Mesendoderm (in vitro differentiated cells): ENCODE results near the gene BRD7.
A peak's percentile ranks its signal among the peaks of the same experiment; 100 is the strongest.

ENCODE experiments used
- DNase-seq: peaks from one replicate; pipeline ENCODE4 v3.0.0; 2013
- H2AK5ac ChIP-seq: 2 replicates; pipeline ENCODE4 v1.6.1; 2013; ENCODE audit warnings: low read length, inconsistent platforms
- H2BK120ac ChIP-seq: 2 replicates; pipeline ENCODE4 v1.6.1; 2013; ENCODE audit warnings: low read depth, mild to moderate bottlenecking, low read length, moderate library complexity, mixed read lengths
- H2BK15ac ChIP-seq: replicated peaks from 2 replicates; pipeline ENCODE4 v1.6.1; 2013; ENCODE audit warnings: low read depth, mild to moderate bottlenecking, moderate library complexity
- H2BK5ac ChIP-seq: 2 replicates; pipeline ENCODE4 v1.6.1; 2013; ENCODE audit warnings: low read length, inconsistent platforms
- H3K18ac ChIP-seq: 2 replicates; pipeline ENCODE4 v1.6.1; 2013; ENCODE audit warnings: mild to moderate bottlenecking, low read length, mixed read lengths
- H3K23ac ChIP-seq: one replicate; pipeline ENCODE4 v1.6.1; 2013; ENCODE audit warnings: low read length
- H3K27ac ChIP-seq: 2 replicates; pipeline ENCODE4 v1.5.1; 2013; ENCODE audit warnings: low read depth, mild to moderate bottlenecking, inconsistent platforms, low read length, moderate library complexity
- H3K27me3 ChIP-seq: 2 replicates; pipeline ENCODE4 v1.6.1; 2013; ENCODE audit warnings: low read length, control low read depth, mild to moderate bottlenecking, inconsistent platforms; ENCODE audit not compliant: insufficient read depth, poor library complexity
- H3K36me3 ChIP-seq: 2 replicates; pipeline ENCODE4 v1.6.1; 2013; ENCODE audit warnings: low read length, inconsistent platforms; ENCODE audit not compliant: control insufficient read depth, insufficient read depth
- H3K4ac ChIP-seq: one replicate; pipeline ENCODE4 v1.6.1; 2013; ENCODE audit warnings: low read depth, mild to moderate bottlenecking, low read length, moderate library complexity
- H3K4me1 ChIP-seq: 2 replicates; pipeline ENCODE4 v1.6.1; 2013; ENCODE audit warnings: low read depth, low read length, inconsistent platforms; ENCODE audit not compliant: control insufficient read depth
- H3K4me2 ChIP-seq: 2 replicates; pipeline ENCODE4 v1.6.1; 2013; ENCODE audit warnings: low read length
- H3K4me3 ChIP-seq: 2 replicates; pipeline ENCODE4 v1.5.1; 2013; ENCODE audit warnings: mild to moderate bottlenecking, low read length
- H3K56ac ChIP-seq: one replicate; pipeline ENCODE4 v1.6.1; 2013; ENCODE audit warnings: low read length
- H3K79me1 ChIP-seq: 2 replicates; pipeline ENCODE4 v1.6.1; 2013; ENCODE audit warnings: low read length, inconsistent platforms
- H3K79me2 ChIP-seq: 2 replicates; pipeline ENCODE4 v1.6.1; 2013; ENCODE audit warnings: mild to moderate bottlenecking, low read length; ENCODE audit not compliant: control insufficient read depth, insufficient read depth
- H3K9ac ChIP-seq: 2 replicates; pipeline ENCODE4 v1.6.1; 2013; ENCODE audit warnings: low read length, inconsistent platforms
- H4K5ac ChIP-seq: one replicate; pipeline ENCODE4 v1.6.1; 2013; ENCODE audit warnings: low read length
- H4K8ac ChIP-seq: one replicate; pipeline ENCODE4 v1.6.1; 2013; ENCODE audit warnings: low read depth, mild to moderate bottlenecking, control low read depth, low read length, moderate library complexity
- WGBS: extraction: QIAGEN DNeasy Blood & Tissue Kit; methylation state at CpG from one replicate; pipeline ENCODE4 v1.1.7; 2013; ENCODE audit warnings: low lambda C conversion rate, missing lambda C conversion rate; ENCODE audit not compliant: insufficient coverage; ENCODE audit errors: extremely low coverage; 5-methylcytosine and 5-hydroxymethylcytosine counted together

The BRD7 gene

GRCh38 chr16:50373345-50373701, 4.5 kb upstream of the BRD7 start:
- H3K4me3 ChIP-seq = no peak overlapping the region
- peak overlapping the region; percentile 78 for H2AK5ac ChIP-seq
- H3K27ac ChIP-seq = no peak overlapping the region
- WGBS = no CpG with 5 or more reads among the region's 4 CpGs
- H3K23ac ChIP-seq = peak overlapping the region; percentile 12
- no peak overlapping the region for H3K4ac ChIP-seq
- no peak overlapping the region for H4K5ac ChIP-seq
- no peaks in the 10 kb centered on the region for H3K79me1 ChIP-seq
- H3K9ac ChIP-seq = no peak overlapping the region
- DNase-seq = no peak
- H4K8ac ChIP-seq = no peak overlapping the region
- H3K27me3 ChIP-seq = no peaks in the 10 kb centered on the region
- H2BK120ac ChIP-seq = no peak overlapping the region
- H3K4me1 ChIP-seq = peaks cover 1% of the 10 kb centered on the region
- H2BK15ac ChIP-seq = no peak overlapping the region
- H2BK5ac ChIP-seq = no peak overlapping the region
- no peak overlapping the region for H3K4me2 ChIP-seq
- H3K18ac ChIP-seq = no peak overlapping the region
- no peak overlapping the region for H3K56ac ChIP-seq
- H3K36me3 ChIP-seq = no peaks in the 10 kb centered on the region
- H3K79me2 ChIP-seq = peaks cover under 1% of the 10 kb centered on the region

- no peak overlapping the region for H2BK15ac ChIP-seq
- no CpG with 5 or more reads among the region's 10 CpGs for WGBS
- DNase-seq = no peak
- H2AK5ac ChIP-seq = no peak overlapping the region
- no peak overlapping the region for H3K18ac ChIP-seq
- H3K4me1 ChIP-seq = peaks cover 2% of the 10 kb centered on the region
- no peak overlapping the region for H3K23ac ChIP-seq
- no peaks in the 10 kb centered on the region for H3K27me3 ChIP-seq
- H3K9ac ChIP-seq = no peak overlapping the region
- peaks cover 1% of the 10 kb centered on the region for H3K79me1 ChIP-seq
- H3K4me2 ChIP-seq = no peak overlapping the region
- H4K5ac ChIP-seq = no peak overlapping the region
- H3K79me2 ChIP-seq = peaks cover 5% of the 10 kb centered on the region
- H3K27ac ChIP-seq = no peak overlapping the region
- H2BK5ac ChIP-seq = no peak overlapping the region
- no peaks in the 10 kb centered on the region for H3K36me3 ChIP-seq
- no peak overlapping the region for H3K4ac ChIP-seq
- H4K8ac ChIP-seq = no peak overlapping the region
- no peak overlapping the region for H3K4me3 ChIP-seq
- H2BK120ac ChIP-seq = no peak overlapping the region
- H3K56ac ChIP-seq = no peak overlapping the region
Measured at GRCh38 chr16:50372611-50373344, 4.0 kb upstream of the BRD7 start.

- H3K79me1 ChIP-seq = peaks cover 3% of the 10 kb centered on the region
- H3K9ac ChIP-seq = no peak overlapping the region
- H3K4me1 ChIP-seq = peaks cover 4% of the 10 kb centered on the region
- no peak overlapping the region for H3K4me2 ChIP-seq
- H3K27ac ChIP-seq = no peak overlapping the region
- no peaks in the 10 kb centered on the region for H3K36me3 ChIP-seq
- H3K18ac ChIP-seq = no peak overlapping the region
- H3K79me2 ChIP-seq = peaks cover 11% of the 10 kb centered on the region
- DNase-seq = peak; percentile 47
- no peak overlapping the region for H2BK15ac ChIP-seq
- no peak overlapping the region for H2BK5ac ChIP-seq
- H3K4ac ChIP-seq = no peak overlapping the region
- no peak overlapping the region for H2BK120ac ChIP-seq
- H3K56ac ChIP-seq = peak overlapping the region; percentile 2
- no peak overlapping the region for H3K4me3 ChIP-seq
- no peak overlapping the region for H2AK5ac ChIP-seq
- H3K23ac ChIP-seq = no peak overlapping the region
- H4K8ac ChIP-seq = no peak overlapping the region
- no CpG with 5 or more reads among the region's 7 CpGs for WGBS
- H3K27me3 ChIP-seq = no peaks in the 10 kb centered on the region
- H4K5ac ChIP-seq = no peak overlapping the region
Measured at GRCh38 chr16:50371936-50372595, 3.3 kb upstream of the BRD7 start.

GRCh38 chr16:50371036-50371716, 2.4 kb upstream of the BRD7 start:
- H4K5ac ChIP-seq = no peak overlapping the region
- H3K23ac ChIP-seq = no peak overlapping the region
- WGBS = no CpG with 5 or more reads among the region's 4 CpGs
- H3K79me1 ChIP-seq = peaks cover 3% of the 10 kb centered on the region
- no peak overlapping the region for H3K56ac ChIP-seq
- no peak overlapping the region for H4K8ac ChIP-seq
- no peak overlapping the region for H3K4me3 ChIP-seq
- no peak overlapping the region for H3K4ac ChIP-seq
- H3K27ac ChIP-seq = no peak overlapping the region
- H3K9ac ChIP-seq = no peak overlapping the region
- no peak for DNase-seq
- H3K18ac ChIP-seq = no peak overlapping the region
- no peak overlapping the region for H2BK5ac ChIP-seq
- no peak overlapping the region for H2AK5ac ChIP-seq
- H3K27me3 ChIP-seq = no peaks in the 10 kb centered on the region
- no peaks in the 10 kb centered on the region for H3K36me3 ChIP-seq
- H2BK120ac ChIP-seq = no peak overlapping the region
- H3K79me2 ChIP-seq = peaks cover 11% of the 10 kb centered on the region
- no peak overlapping the region for H2BK15ac ChIP-seq
- no peak overlapping the region for H3K4me2 ChIP-seq
- H3K4me1 ChIP-seq = peaks cover 4% of the 10 kb centered on the region

GRCh38 chr16:50369133-50369804, 481 bp upstream of the BRD7 start:
- H2BK120ac ChIP-seq = no peak overlapping the region
- no peak overlapping the region for H3K18ac ChIP-seq
- 100% methylated on average over 1 of the region's 7 CpGs for WGBS
- peak overlapping the region; percentile 46 for H3K27ac ChIP-seq
- peaks cover 21% of the 10 kb centered on the region for H3K79me2 ChIP-seq
- DNase-seq = peak; percentile 50
- H3K23ac ChIP-seq = no peak overlapping the region
- peak overlapping the region; percentile 88 for H3K56ac ChIP-seq
- H2AK5ac ChIP-seq = no peak overlapping the region
- no peak overlapping the region for H3K4me3 ChIP-seq
- H3K79me1 ChIP-seq = peaks cover 5% of the 10 kb centered on the region
- no peaks in the 10 kb centered on the region for H3K27me3 ChIP-seq
- H4K5ac ChIP-seq = no peak overlapping the region
- peak overlapping the region; percentile 69 for H2BK5ac ChIP-seq
- H3K36me3 ChIP-seq = no peaks in the 10 kb centered on the region
- peaks cover 4% of the 10 kb centered on the region for H3K4me1 ChIP-seq
- peak overlapping the region; percentile 62 for H3K9ac ChIP-seq
- H2BK15ac ChIP-seq = no peak overlapping the region
- peak overlapping the region; percentile 52 for H3K4me2 ChIP-seq
- no peak overlapping the region for H4K8ac ChIP-seq
- H3K4ac ChIP-seq = no peak overlapping the region
